ENCODE measurements around the gene ERFL. TPM values are rescaled to one million over a fixed set of nuclear protein-coding genes. Genes with fewer than 3 reads are reported as not detected.
A peak's percentile ranks its signal among the peaks of the same experiment; 100 is the strongest.

The ERFL gene
- total RNA-seq, 1 donor from 2014 or later, result 3.1 TPM

DNA sequence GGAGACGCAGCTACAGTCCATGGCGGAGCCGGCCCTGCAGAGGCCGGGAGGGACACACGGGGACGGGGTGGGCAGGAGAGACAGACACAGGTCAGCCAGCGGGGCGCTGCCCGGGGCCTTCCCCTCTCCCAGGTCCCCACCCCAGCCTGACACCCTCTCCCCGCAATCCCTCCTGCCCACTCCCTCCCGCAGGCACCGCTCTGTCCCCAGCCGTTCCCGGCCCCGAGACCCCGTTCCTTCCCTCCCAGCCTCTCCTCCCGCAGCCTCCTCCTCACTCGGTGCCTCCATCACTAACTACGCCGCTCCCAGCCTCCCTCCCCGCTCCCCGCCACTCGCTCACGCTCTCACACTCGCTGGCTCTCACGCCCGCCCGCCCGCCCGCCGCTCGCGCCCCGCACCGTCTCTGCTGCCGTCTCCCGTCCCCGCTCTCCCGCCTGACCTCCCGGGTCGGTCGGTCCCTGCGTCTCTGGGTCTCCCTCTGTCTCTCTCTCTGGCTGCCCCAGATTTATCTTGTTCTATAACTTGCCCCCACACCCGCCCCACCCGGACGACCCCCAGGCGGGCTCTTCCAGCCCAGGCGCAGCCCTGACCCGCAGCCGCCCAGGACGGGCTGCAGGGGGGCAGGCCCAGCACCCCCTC lies 15.2 kb downstream of the ERFL start:
- DNase-seq (ENCODE audit: low spot score), result no peak
- Mint-ChIP-seq H3K27ac (no peak overlapping the region), H3K9me3 (no peaks in the 10 kb centered on the region), H3K27me3 (ENCODE audit: insufficient read depth) (peaks cover 23% of the 10 kb centered on the region), H3K36me3 (ENCODE audit: low read depth) (peaks cover 14% of the 10 kb centered on the region), H3K4me1 (ENCODE audit: low read depth) (peaks cover 15% of the 10 kb centered on the region), H3K4me3 (no peak overlapping the region)
- intact Hi-C loops (cut with micrococcal nuclease), result no loop called here

DNA sequence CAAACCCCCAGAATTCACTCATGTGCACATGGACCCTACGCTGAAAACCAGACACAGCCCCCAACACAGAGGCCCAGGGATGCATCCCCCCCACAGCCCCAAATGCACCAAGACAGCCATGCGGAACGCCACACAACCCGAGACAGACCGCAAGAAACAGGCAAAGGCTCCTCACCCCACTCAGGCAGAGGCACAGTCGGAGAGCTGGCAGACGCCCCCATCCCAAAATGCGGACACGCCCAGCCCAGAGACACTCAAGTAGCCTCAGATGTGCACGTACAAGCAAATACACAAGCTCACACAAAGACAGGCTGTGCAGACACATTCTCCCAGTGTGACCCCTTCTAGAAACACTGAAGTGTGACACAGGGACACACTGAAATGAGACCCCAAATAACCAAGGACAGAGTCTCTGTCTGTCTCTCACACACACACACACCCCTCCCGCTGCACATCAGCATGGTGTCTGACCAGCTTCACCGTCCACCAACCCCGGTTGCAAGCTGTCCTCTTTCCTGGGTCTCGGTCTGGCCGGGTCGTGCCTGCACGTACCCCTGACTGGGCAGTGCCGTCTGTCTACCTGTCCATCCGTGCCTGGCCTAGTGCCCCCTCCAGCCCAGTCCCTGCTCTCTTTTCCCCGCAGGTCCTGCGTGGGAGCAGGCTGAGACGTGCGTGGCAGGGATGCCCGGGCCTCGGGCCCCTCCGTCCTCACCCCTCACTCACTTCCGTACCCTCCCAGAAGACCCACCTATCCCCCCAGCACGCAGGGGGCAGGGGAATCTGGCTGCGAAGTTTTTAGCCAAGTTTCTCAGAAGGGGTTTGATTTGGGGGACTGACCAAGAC lies 16.1 kb downstream of the ERFL start:
- H3K4me3 Mint-ChIP-seq, result no peak overlapping the region
- peaks cover 23% of the 10 kb centered on the region for H3K27me3 Mint-ChIP-seq (ENCODE audit: insufficient read depth)
- intact Hi-C loops (cut with micrococcal nuclease), result no loop called here
- peaks cover 15% of the 10 kb centered on the region for H3K4me1 Mint-ChIP-seq (ENCODE audit: low read depth)
- peak overlapping the region; percentile 61 for H3K27ac Mint-ChIP-seq
- DNase-seq (ENCODE audit: low spot score), result no peak
- peaks cover 16% of the 10 kb centered on the region for H3K36me3 Mint-ChIP-seq (ENCODE audit: low read depth)
- H3K9me3 Mint-ChIP-seq, result no peaks in the 10 kb centered on the region

DNA sequence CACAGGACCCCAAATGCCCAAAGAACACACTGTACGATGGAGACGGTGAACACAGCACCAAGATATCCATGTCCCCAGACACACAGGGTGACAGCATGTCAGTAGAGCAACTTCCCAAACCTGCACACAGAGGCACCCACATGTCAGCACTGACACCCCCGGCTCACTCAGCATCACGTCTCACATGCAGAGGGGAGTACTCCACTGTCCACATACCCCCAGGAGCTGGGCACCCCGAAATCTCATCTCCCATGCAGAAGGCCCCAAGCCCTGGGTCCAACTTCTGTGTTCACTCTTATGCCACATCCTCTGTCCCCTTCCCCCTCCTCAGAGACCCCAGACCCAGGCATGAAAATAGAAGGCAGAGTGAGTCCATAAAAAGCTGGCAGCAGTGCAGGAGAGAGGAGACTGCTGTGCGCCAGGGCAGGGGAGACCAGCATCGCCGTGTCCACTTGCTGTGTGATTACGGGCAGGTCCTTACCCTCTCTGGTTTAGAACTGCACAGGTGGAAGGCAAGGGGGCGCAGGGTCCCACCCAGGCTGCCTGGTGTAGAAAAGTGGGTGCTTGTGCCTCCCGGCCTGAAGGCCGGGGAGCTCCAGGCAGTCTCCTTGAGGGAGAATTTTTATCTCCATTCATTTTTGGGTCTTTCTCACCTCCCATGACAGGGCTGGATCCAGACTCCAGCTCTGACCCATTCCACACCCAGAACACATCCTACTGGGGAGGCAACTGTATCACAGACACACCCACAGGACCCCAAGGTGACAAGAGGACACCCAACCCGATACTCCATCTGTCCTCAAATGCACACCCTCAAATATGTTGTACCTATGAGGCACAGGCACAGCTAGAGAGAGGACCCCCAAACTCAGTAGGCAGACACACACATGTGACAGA lies 17.0 kb downstream of the ERFL start:
- peak overlapping the region; percentile 61 for H3K27ac Mint-ChIP-seq
- no peak for DNase-seq (ENCODE audit: low spot score)
- peaks cover 15% of the 10 kb centered on the region for H3K4me1 Mint-ChIP-seq (ENCODE audit: low read depth)
- intact Hi-C loops (cut with micrococcal nuclease), result no loop called here
- peaks cover 20% of the 10 kb centered on the region for H3K36me3 Mint-ChIP-seq (ENCODE audit: low read depth)
- no peak overlapping the region for H3K4me3 Mint-ChIP-seq
- no peaks in the 10 kb centered on the region for H3K9me3 Mint-ChIP-seq
- peaks cover 23% of the 10 kb centered on the region for H3K27me3 Mint-ChIP-seq (ENCODE audit: insufficient read depth)

DNA sequence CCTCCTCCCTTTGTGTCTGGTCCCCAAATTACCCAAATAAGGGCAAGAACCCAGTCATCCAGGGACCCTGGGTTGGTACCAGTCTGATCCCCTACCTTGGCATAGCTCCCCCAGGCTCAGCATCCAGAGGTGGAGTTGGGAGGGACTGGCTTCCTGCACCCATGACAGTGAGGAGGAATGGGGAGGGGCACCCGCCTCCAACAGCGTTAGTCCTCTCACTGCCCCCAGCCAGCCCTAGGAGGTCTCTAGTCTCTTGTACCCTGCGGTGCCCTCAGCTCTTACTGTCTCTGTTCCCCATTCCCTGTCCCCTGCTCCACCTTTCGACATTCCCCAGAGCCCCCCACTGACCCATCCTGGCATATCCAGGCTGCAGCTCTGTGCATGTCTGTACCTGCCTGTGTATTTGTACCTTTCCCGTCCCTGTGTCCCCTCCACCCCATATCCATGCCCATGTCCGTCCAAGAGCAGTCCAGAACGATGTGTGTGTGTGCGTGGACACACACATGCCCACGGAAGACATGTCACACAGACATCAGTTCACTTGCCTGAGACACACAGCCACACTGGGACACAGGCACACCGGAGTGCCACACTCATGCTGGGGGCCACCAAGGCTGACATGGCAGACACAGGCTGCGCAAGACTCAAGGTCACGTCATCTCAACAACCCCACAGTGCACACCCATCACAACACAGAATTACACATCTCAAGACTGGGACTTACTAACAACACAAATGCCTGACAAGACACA lies 17.8 kb downstream of the ERFL start:
- Mint-ChIP-seq H3K36me3 (ENCODE audit: low read depth) (peaks cover 25% of the 10 kb centered on the region), H3K4me1 (ENCODE audit: low read depth) (peaks cover 15% of the 10 kb centered on the region), H3K9me3 (no peaks in the 10 kb centered on the region), H3K27ac (no peak overlapping the region), H3K4me3 (no peak overlapping the region), H3K27me3 (ENCODE audit: insufficient read depth) (peaks cover 23% of the 10 kb centered on the region)
- no peak for DNase-seq (ENCODE audit: low spot score)
- intact Hi-C loops (cut with micrococcal nuclease), result no loop called here

DNA sequence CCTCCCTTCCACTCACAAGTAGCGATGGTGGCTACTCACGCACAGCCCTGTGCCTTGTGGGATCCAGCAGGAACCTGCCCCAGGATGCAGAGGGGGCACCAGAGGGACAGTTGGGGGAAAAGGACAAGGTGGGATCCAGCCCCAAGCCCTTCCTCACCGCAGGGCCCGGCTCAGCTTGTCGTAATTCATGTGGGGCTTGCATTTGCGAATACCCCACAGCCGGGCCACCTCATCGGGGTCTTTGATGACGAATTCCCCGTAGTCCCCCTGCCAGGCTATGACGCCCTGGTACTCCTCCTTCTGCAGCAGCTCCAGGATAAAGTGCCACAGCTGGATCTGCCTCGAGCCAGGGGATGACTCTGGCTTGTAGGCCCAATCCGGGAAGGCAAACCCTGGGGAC lies 18.5 kb downstream of the ERFL start:
- no peak overlapping the region for H3K27ac Mint-ChIP-seq
- intact Hi-C loops (cut with micrococcal nuclease), result no loop called here
- peaks cover 23% of the 10 kb centered on the region for H3K27me3 Mint-ChIP-seq (ENCODE audit: insufficient read depth)
- DNase-seq (ENCODE audit: low spot score), result no peak
- peaks cover 16% of the 10 kb centered on the region for H3K4me1 Mint-ChIP-seq (ENCODE audit: low read depth)
- H3K9me3 Mint-ChIP-seq, result no peaks in the 10 kb centered on the region
- no peak overlapping the region for H3K4me3 Mint-ChIP-seq
- H3K36me3 Mint-ChIP-seq (ENCODE audit: low read depth), result peaks cover 30% of the 10 kb centered on the region

DNA sequence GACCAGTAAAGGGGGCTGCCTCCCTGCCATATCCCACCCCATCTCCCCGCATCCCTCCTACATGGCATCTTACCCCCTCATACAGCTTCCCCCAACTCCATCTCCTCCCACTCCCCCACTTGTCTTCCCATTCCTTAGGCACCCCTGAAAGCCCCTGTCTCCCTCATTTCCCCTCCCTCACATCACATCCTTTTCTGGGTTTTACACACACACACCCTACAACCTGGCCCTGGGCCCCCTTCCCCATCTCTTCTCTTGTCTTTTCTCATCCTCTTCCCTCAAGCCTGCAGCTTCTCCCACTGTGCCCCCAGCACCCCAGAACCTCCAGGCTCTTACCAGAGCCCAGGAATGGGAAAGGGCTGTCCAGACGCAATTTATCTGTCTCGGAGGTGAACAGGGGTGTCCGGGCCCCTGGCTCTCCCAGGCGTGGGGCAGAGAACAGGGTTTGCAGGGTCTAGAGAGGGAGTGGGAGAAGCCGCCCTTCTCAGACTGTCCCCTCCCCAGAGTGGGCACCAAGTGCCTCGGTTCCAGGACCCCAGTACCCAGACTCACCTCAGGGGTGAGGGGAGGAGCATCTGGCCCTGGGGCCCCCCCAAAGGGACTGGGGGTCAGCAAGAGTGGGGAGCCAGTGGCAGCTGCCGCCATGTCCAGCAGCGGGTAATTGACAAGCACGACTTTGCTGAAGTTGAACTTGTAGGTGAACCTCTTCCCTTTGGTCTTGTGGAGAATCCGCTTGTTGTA lies 19.4 kb downstream of the ERFL start:
- no peak for DNase-seq (ENCODE audit: low spot score)
- Mint-ChIP-seq H3K9me3 (no peaks in the 10 kb centered on the region), H3K27ac (no peak overlapping the region), H3K27me3 (ENCODE audit: insufficient read depth) (peaks cover 18% of the 10 kb centered on the region), H3K36me3 (ENCODE audit: low read depth) (peaks cover 37% of the 10 kb centered on the region), H3K4me1 (ENCODE audit: low read depth) (peaks cover 23% of the 10 kb centered on the region), H3K4me3 (no peak overlapping the region)
- intact Hi-C loops (cut with micrococcal nuclease), result no loop called here

DNA sequence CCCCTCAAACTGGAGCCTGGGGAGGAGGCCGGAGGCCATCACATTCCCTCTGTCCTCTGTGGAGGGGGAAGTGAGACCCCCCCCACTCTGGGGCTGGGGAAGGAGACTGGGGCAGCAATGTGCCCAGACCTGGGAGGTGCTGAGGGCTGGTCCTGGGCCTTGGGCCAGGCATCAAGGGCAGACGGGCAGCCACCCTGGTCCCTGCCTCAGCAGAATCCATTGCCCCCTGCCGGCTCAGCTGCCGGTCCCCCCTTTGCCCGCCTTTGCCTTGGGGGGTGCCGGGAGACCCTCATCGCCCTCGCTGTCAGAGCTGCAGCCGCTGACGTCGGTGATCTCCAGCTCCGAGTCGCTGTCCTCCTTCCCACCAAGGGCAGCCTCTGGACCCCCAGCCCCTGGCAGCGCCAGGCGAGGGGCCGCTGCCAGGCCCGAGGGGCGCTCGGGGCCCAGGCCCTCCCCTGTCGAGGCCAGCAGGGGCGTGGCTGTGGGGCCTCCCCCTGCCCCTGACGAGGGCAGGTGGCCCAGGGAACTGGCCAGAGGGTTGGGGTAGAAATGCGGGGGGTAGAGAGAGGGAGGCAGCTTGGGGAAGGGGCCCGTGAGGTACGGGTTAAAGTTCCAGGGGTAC lies 20.1 kb downstream of the ERFL start:
- Mint-ChIP-seq H3K27ac (no peak overlapping the region), H3K36me3 (ENCODE audit: low read depth) (peaks cover 41% of the 10 kb centered on the region), H3K4me1 (ENCODE audit: low read depth) (peaks cover 23% of the 10 kb centered on the region), H3K27me3 (ENCODE audit: insufficient read depth) (peaks cover 12% of the 10 kb centered on the region), H3K9me3 (no peaks in the 10 kb centered on the region), H3K4me3 (no peak overlapping the region)
- intact Hi-C loops (cut with micrococcal nuclease), result no loop called here
- no peak for DNase-seq (ENCODE audit: low spot score)

DNA sequence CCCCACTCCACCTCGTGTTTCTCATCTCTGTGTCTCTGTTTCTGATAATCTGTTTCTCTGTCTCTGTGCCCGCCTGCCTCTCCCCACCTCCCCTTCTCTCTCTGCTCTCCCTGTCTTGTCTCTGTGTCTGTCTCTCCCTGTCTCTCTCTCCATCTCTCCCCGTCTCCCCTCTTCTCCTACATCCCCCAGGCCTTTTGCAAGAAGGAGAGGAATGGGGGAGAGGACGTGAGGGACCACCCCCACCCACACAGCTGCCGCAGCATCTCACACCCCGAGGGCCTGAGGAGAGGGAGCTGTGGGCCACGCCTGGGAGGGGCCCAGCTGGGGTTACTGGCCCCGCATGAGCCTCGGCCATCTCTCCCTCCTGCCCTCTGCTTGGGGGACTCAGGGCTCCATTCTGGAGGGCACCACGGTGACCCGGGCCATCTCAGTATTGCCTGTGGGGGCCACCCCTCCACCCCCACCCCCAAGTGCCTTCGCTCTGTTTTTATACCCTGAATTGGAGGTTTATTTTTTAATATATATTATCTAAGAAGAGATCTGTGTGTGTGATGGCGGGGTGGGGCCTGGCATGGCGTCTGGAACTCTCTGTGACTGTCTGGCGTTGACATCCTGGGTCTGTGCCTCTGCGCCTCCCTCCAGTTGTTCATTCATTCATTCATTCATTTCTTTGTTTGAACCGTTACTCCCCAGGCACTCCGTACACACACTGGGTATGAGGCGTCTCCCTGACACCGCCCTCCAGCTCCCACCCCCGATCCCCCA lies 21.2 kb downstream of the ERFL start:
- Mint-ChIP-seq H3K36me3 (ENCODE audit: low read depth) (peaks cover 49% of the 10 kb centered on the region), H3K4me1 (ENCODE audit: low read depth) (peaks cover 23% of the 10 kb centered on the region), H3K27me3 (ENCODE audit: insufficient read depth) (peaks cover 6% of the 10 kb centered on the region), H3K9me3 (no peaks in the 10 kb centered on the region), H3K27ac (peak overlapping the region; percentile 71), H3K4me3 (no peak overlapping the region)
- no peak for DNase-seq (ENCODE audit: low spot score)
- intact Hi-C loops (cut with micrococcal nuclease), result no loop called here

DNA sequence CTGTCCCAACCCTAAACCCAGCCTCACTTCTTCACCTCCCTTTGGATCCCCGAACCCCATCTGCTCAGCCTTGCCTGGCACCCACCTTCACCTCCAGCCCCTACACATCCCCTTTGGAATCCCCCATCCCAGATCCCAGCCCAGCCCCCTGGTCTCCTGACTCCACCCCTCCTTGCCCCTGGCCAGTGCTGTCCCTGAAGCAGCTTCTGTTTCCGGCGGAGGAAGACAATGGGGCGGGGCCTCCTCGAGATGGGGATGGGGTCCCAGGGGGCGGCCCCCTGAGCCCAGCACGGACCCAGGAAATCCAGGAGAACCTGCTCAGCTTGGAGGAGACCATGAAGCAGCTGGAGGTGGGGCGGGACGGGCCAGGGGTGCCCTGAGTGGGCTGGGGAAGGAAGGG lies 22.0 kb downstream of the ERFL start:
- H3K36me3 Mint-ChIP-seq (ENCODE audit: low read depth), result peaks cover 49% of the 10 kb centered on the region
- no peak overlapping the region for H3K4me3 Mint-ChIP-seq
- peak overlapping the region; percentile 13 for H3K27ac Mint-ChIP-seq
- peaks cover 16% of the 10 kb centered on the region for H3K4me1 Mint-ChIP-seq (ENCODE audit: low read depth)
- no peaks in the 10 kb centered on the region for H3K27me3 Mint-ChIP-seq (ENCODE audit: insufficient read depth)
- intact Hi-C loops (cut with micrococcal nuclease), result no loop called here
- no peaks in the 10 kb centered on the region for H3K9me3 Mint-ChIP-seq
- no peak for DNase-seq (ENCODE audit: low spot score)

DNA sequence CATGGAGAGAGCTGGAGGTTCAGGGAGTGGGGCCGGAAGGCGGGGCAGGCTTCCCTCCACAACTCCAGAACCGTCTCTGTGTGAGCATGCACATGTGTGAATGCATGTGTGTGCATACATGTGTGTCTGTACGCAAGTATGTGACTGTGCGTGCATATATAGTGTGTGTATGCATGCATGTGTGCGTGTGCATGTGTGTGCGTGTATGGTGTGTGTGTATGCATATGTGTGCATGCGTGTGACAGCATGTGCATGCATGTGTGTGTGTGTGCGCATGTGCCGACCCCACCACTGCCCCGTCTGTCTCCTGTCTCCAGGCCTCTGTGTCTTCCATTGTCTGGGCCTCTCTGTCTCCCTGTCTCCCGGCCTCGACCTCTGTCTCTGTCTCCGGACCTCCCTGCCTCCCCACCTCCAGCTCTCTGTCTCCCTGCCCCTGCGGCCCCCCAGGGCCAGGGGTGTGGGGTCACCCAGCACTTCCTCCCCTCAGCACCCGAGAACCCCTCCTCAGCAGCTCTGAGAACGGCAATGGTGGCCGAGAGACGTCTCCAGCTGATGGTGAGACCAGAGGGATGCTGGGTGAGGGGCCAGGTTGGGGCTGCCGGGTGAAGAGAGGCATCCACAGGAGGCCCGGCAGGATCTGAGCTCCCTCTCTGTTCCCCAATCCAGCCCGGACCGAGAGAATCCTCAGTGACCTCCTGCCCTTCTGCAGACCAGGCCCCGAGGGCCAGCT lies 22.8 kb downstream of the ERFL start:
- Mint-ChIP-seq H3K4me1 (ENCODE audit: low read depth) (peaks cover 8% of the 10 kb centered on the region), H3K9me3 (no peaks in the 10 kb centered on the region), H3K27ac (no peak overlapping the region), H3K36me3 (ENCODE audit: low read depth) (peaks cover 44% of the 10 kb centered on the region), H3K27me3 (ENCODE audit: insufficient read depth) (no peaks in the 10 kb centered on the region), H3K4me3 (no peak overlapping the region)
- intact Hi-C loops (cut with micrococcal nuclease), result no loop called here
- no peak for DNase-seq (ENCODE audit: low spot score)
